Uterus (tissue), 4 donors: ENCODE results near the gene DPEP1. TPM values are rescaled to one million over a fixed set of nuclear protein-coding genes. Genes with fewer than 3 reads are reported as not detected.

Experiments
- DNase-seq, 2 donors: peaks; one replicate each; pipeline ENCODE4 v3.0.0-alpha.2; 2019 to 2020
- H3K27ac ChIP-seq, 2 donors: fragments of 200-600 bp; sonication (generic); 1 replicate in 1 of 2; 2 replicates in 1 of 2; pipeline ENCODE4 v1.5.1; 2016 to 2018
- H3K27me3 ChIP-seq, 2 donors: fragments of 200-600 bp; sonication (generic); one replicate each; pipeline ENCODE4 v1.5.1; 2018 to 2019; ENCODE audit warnings: control low read depth in 1 of 2
- H3K36me3 ChIP-seq, 2 donors: fragments of 200-600 bp; sonication (generic); one replicate each; pipeline ENCODE4 v1.5.1; 2019; ENCODE audit warnings: control low read depth in 1 of 2
- H3K4me1 ChIP-seq, 2 donors: fragments of 200-600 bp; sonication (generic); one replicate each; pipeline ENCODE4 v1.5.1; 2018 to 2019; ENCODE audit warnings: control low read depth in 1 of 2
- H3K4me3 ChIP-seq, 2 donors: fragments of 200-600 bp; sonication (generic); 1 replicate in 1 of 2; 2 replicates in 1 of 2; pipeline ENCODE4 v1.5.1; 2018 to 2019; ENCODE audit warnings: mild to moderate bottlenecking in 1 of 2
- H3K9me3 ChIP-seq, 2 donors: fragments of 200-600 bp; sonication (generic); one replicate each; pipeline ENCODE4 v1.5.1; 2019; ENCODE audit warnings: control low read depth in 1 of 2
- CTCF ChIP-seq, 4 experiments: fragments of 200-600 bp in 2 of 4; fragments of 450-650 bp in 2 of 4; sonication (generic) in 2 of 4; IDR thresholded peaks; one replicate each; pipeline ENCODE4 v1.5.1; 2016 to 2019; ENCODE audit warnings: antibody characterized with exemption in 4 of 4, mild to moderate bottlenecking in 2 of 4, moderate library complexity in 1 of 4
- POLR2A ChIP-seq, 2 donors: fragments of 450-650 bp; IDR thresholded peaks; one replicate each; pipeline ENCODE4 v1.6.1; 2016; ENCODE audit warnings: antibody characterized with exemption in 2 of 2, mild to moderate bottlenecking in 1 of 2, moderate library complexity in 1 of 2
- intact Hi-C: fragments of 100-400 bp; cut with DNase I; formaldehyde crosslinking; loops from one replicate; pipeline ENCODE4 v1.15.1; 2023; ENCODE audit warnings: low total_unique reads
- total RNA-seq, 4 donors: library from RNA; depleted of rRNA in 3 of 4; stranded (reverse); fragments of >200 nt in 3 of 4; gene quantifications; one replicate each; pipeline versions ENCODE4 v1.1.0 to v1.2.4, GENCODE V29; 2014 to 2023
- donor health status: DM: yes; HTN: yes; CAD: no.

DPEP1 gene
- total RNA-seq, 4 donors from 2014 or later, result 1.0 to 5.5 TPM; not detected in 2

GRCh38 chr16:89581045-89581695, 32.3 kb upstream of the DPEP1 start:
- intact Hi-C loops, result no loop called here
- Histone ChIP-seq H3K27ac (no peak overlapping the region), H3K4me3 (no peak overlapping the region), H3K9me3 (no peaks in the 10 kb centered on the region), H3K27me3 (no peaks in the 10 kb centered on the region), H3K4me1 (no peaks in the 10 kb centered on the region), H3K36me3 (no peaks in the 10 kb centered on the region)
- no peak for DNase-seq
- no peak for TF ChIP-seq POLR2A (IDR thresholded peaks at IDR 0.05)
- no peak for TF ChIP-seq CTCF (IDR thresholded peaks at IDR 0.05)

- Histone ChIP-seq H3K27ac (no peak overlapping the region), H3K36me3 (no peaks in the 10 kb centered on the region)
Observed at GRCh38 chr16:89581861-89582563, 31.4 kb upstream of the DPEP1 start.

GRCh38 chr16:89582614-89583196, 30.7 kb upstream of the DPEP1 start:
- H3K27me3 ChIP-seq, result no peaks in the 10 kb centered on the region
- no peak for TF ChIP-seq POLR2A (IDR thresholded peaks at IDR 0.05)
- no peak for TF ChIP-seq CTCF (IDR thresholded peaks at IDR 0.05)
- no peaks in the 10 kb centered on the region for H3K9me3 ChIP-seq
- no peak for DNase-seq
- no peaks in the 10 kb centered on the region for H3K4me1 ChIP-seq
- intact Hi-C loops, result no loop called here
- H3K27ac ChIP-seq, result no peak overlapping the region
- no peak overlapping the region for H3K4me3 ChIP-seq
- H3K36me3 ChIP-seq, result no peaks in the 10 kb centered on the region

More at GRCh38 chr16:89581861-89582563, 31.4 kb upstream of the DPEP1 start:
- DNase-seq, result peak in 1 of 2 donors; percentile 46
- Histone ChIP-seq H3K27me3 (no peaks in the 10 kb centered on the region), H3K4me1 (no peaks in the 10 kb centered on the region), H3K9me3 (no peaks in the 10 kb centered on the region), H3K4me3 (no peak overlapping the region)
- TF ChIP-seq POLR2A (IDR thresholded peaks at IDR 0.05) (no peak), CTCF (IDR thresholded peaks at IDR 0.05) (no peak)
- intact Hi-C loops, result no loop called here

GRCh38 chr16:89583197-89583894, 30.1 kb upstream of the DPEP1 start:
- intact Hi-C loops, result no loop called here
- Histone ChIP-seq H3K27ac (no peak overlapping the region), H3K4me1 (no peaks in the 10 kb centered on the region), H3K9me3 (no peaks in the 10 kb centered on the region), H3K4me3 (no peak overlapping the region), H3K27me3 (no peaks in the 10 kb centered on the region), H3K36me3 (no peaks in the 10 kb centered on the region)
- DNase-seq, result no peak
- TF ChIP-seq CTCF (IDR thresholded peaks at IDR 0.05) (no peak), POLR2A (IDR thresholded peaks at IDR 0.05) (no peak)
